ENCODE results near the gene KLHL34.

Gene KLHL34, protein sequence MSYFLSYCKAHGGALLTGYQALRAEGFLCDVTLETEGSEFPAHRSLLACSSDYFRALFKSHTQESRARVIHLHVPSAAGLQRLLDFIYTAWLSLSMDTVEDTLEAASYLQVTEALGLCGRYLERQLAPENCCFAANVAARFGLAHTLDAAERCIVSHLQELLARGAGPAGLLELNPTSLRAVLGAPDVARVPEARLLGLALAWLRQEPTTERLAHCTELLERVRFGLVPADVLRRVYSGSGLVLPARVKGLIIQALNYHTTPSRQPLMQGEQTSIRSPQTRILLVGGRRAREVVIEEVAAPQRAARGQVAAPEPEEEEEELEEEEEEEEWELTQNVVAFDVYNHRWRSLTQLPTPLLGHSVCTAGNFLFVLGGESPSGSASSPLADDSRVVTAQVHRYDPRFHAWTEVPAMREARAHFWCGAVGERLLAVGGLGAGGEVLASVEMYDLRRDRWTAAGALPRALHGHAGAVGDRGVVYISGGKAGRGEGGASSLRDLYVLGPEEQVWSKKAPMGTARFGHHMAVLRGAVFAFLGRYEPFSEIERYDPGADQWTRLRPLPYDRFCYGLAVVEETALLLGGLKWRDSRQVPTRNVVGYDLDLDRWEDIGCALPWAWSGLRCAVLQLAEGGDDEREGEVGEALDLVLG

GRCh38 chrX:21658152-21658737 lies at the start of gene KLHL34:
KLHL34 (minus strand) TSS chrX:21658330; CDS start chrX:21657788, 542 bp downstream.
- DNase-seq (ENCODE audit: low read depth): no peak
- H3K4me3 ChIP-seq (ENCODE audit: control insufficient read depth, low read depth, low read length): no peak within 1 kb of the TSS
- TF ChIP-seq CTCF (IDR thresholded peaks at IDR 0.05; ENCODE audit: control insufficient read depth, insufficient read depth, low read depth, low read length, missing control alignments): no peak

GRCh38 chrX:21705225-21705624 lies 47.1 kb upstream of the KLHL34 start:
- no peak overlapping the region for H3K4me3 ChIP-seq (ENCODE audit: control insufficient read depth, low read depth, low read length)
- DNase-seq (ENCODE audit: low read depth): no peak
- TF ChIP-seq CTCF (IDR thresholded peaks at IDR 0.05; ENCODE audit: control insufficient read depth, insufficient read depth, low read depth, low read length, missing control alignments): no peak

- no peak for TF ChIP-seq CTCF (IDR thresholded peaks at IDR 0.05; ENCODE audit: control insufficient read depth, insufficient read depth, low read depth, low read length, missing control alignments)
- H3K4me3 ChIP-seq (ENCODE audit: control insufficient read depth, low read depth, low read length): no peak overlapping the region
- DNase-seq (ENCODE audit: low read depth): no peak
These were observed 44.6 kb upstream of the KLHL34 start for GRCh38 chrX:21702725-21703124.

GRCh38 chrX:21700967-21701366 lies 42.8 kb upstream of the KLHL34 start:
- H3K4me3 ChIP-seq (ENCODE audit: control insufficient read depth, low read depth, low read length): no peak overlapping the region
- no peak for DNase-seq (ENCODE audit: low read depth)
- no peak for TF ChIP-seq CTCF (IDR thresholded peaks at IDR 0.05; ENCODE audit: control insufficient read depth, insufficient read depth, low read depth, low read length, missing control alignments)

- no peak for DNase-seq (ENCODE audit: low read depth)
- TF ChIP-seq CTCF (IDR thresholded peaks at IDR 0.05; ENCODE audit: control insufficient read depth, insufficient read depth, low read depth, low read length, missing control alignments): no peak
- H3K4me3 ChIP-seq (ENCODE audit: control insufficient read depth, low read depth, low read length): no peak overlapping the region
These were observed 42.1 kb upstream of the KLHL34 start for GRCh38 chrX:21700275-21700674.

- no peak for TF ChIP-seq CTCF (IDR thresholded peaks at IDR 0.05; ENCODE audit: control insufficient read depth, insufficient read depth, low read depth, low read length, missing control alignments)
- no peak for DNase-seq (ENCODE audit: low read depth)
- no peak overlapping the region for H3K4me3 ChIP-seq (ENCODE audit: control insufficient read depth, low read depth, low read length)
These were observed 41.0 kb upstream of the KLHL34 start for GRCh38 chrX:21699136-21699535.

All from AG09309 (cell line).